Activated CD8-positive, alpha-beta memory T cell treated with anti-CD3 and anti-CD28 coated beads, Interleukin-2, amount 50 U/mL, for 1 hour (primary cell): ENCODE data around the gene C2orf72.
"Not testable (repeated sequence)": the region's sequence is repeated elsewhere in the genome, so short reads cannot be mapped to it uniquely, and the experiment has no call there.

ENCODE experiments used
- DNase-seq: peaks from one replicate; pipeline ENCODE4 v3.0.0-alpha.2; 2020; ENCODE audit errors: extremely low read depth

The C2orf72 gene

DNA sequence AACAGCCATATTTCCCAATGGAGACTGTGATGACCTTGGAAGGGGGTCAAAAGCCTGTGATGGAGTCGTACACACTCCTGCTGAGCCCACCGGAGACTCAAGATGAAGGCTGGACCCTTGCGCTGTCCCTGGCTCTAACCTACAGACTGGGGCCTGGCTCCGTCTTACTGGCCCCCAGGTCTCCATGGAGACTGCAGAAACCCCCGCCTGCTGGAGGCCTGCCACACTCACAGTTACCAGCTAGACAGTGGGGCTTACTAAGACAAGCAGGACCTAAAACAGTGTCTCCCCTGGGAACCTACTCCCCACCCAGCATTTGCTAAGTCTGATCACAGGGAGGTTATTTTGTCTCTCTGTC, 9.6 kb downstream of the C2orf72 start:
- no peak for DNase-seq

DNA sequence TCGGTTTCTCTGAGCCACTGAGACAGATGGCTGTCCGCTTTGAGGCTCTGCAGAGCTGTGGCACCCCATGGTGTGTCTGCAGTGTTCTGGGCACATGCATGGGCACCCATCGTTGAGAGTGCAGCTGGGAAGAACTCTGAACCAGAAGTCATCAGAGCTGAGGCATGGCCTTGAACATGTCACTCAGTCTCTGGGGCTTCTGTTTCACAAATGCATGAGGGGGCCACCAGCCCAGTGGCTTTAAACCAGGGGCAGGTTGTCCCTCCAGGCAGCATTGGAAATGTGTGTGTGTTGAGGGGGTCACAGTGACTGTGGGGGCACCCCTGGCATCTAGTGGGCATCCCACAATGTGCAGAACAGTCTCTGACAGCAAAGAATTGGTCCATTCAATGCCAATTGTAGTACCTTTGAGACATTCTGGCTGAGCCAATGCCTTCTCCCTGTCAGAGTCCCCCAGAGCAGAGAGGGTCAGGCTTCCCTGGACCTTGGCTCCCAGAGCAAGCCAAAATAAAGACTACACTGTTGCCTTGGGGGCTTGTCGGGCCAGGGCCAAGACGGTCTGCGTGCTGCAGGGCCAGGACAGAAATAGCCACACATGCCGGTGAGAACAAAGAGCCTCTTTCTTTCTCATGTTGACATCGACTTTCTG, 10.1 kb downstream of the C2orf72 start:
- DNase-seq: no peak

DNA sequence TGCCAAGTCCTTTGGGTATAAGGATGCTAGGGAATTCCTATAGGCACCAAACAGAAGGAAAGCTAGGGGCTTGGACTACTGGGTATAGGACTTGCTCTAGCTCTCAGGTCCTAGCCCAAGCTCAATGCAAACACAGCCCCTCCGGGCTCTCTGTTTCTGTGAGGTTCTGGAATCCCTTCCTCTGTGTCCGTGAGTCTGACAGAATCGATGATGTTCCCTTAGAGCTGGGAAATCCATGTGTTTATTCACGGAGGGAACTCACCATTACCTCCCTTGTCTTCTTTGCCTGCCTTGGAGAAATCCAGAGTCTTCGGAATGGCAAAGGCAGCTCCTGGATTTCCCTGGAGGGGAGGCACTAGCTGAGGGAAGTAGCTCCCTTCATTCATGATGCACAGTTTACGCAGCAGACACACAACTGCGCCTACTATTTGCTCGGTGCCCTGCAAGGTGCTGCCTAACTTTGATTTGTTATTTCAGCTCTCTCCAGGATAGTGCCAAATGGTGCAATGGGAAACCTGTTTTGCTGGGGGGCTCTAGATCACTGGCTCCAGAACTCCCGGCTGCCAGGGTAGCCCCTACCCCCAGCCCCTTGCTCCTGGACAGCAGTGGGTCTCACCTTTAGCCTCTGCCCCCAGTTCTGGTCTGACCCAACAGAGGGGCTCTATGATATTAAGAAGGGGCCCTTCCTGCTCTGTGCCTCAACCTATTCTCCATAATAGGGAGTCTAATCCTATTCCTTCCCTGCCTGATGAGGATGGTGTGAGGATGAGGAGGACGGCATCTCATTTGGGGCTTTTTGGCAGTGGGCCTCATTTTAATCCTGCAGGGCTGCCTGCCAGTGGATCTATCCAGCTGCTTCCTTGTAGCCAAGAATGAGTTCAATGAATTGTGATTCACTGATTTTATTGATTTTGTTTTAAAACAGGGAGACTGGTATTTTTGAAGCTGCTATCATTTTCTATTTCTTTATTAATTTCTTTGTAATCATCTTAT, 10.9 kb downstream of the C2orf72 start:
- no peak for DNase-seq

DNA sequence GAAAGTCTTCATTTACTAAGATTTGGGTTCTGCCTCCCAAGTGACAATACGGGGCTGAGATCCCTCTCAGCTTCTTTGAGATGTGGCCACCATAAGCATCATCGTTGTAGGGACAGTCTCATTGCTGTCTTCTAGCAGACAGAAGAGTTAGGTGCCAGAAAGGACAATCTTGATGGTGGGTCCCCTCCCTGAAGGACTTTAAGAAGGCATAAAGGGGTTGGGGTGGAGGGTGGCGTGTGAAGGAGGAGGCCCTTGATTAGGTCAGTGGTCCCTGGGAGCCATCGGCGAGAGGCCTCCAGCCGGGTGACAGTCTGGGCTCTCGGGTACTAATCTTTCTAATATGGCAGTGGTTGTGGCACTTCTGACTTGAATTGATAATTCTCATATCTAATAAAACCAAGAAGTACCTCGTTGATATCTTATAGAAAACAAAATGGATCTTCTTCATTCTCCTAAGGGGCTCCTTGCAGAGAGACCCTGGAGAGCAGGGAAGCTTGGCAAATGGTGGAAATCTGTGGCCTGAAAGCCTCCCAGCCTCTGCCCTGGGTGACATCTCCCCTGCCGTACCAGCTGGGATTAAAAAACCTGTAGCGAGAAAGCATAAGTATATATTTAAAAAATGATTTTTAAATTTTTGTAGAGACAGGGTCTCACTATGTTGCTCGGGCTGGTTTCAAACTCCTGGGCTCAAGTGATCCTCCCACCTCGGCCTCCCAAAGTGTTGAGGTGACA, 12.1 kb downstream of the C2orf72 start:
- no peak for DNase-seq

DNA sequence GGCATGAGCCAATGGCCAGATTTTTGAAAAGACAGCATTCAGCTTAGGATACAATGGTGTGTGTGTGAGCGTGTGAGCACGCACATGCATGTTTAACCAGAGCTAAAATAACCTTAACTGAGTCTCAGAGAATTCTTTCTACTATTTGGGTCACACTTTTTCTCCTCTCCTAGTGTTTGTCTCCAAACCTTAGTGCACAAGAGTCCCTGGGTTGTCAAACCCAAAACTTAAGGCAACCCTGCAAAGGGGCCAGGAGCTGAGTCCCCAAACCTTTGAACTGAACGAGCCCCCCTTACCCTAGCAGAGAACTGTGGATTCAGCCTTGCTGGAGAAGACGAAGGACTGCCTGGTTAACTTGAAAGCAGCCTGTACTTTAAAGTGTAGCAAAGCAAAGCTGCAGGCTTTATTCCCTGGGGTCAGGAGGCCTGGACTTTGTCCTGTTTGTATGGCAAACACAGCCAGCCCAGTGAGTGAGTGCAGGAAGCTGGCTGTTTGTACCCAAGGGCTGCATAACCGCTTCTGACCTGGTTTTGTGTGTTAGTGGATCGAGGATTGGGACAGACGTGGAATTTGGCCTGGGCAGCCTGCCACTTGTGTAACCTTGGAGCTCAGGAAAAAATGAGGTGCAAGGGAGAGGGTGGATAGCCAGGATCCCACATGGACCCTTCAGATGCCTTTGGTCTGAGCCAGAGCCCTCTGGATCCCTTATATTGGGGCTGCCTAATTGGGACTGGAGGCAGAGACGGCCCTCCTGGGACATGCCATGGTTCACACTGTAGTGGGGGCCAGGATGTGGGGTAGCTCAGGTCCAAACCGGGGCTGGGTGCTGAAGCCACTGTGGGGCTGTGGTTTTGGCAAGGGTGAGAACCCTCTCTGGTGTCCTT, 12.9 kb downstream of the C2orf72 start:
- no peak for DNase-seq

DNA sequence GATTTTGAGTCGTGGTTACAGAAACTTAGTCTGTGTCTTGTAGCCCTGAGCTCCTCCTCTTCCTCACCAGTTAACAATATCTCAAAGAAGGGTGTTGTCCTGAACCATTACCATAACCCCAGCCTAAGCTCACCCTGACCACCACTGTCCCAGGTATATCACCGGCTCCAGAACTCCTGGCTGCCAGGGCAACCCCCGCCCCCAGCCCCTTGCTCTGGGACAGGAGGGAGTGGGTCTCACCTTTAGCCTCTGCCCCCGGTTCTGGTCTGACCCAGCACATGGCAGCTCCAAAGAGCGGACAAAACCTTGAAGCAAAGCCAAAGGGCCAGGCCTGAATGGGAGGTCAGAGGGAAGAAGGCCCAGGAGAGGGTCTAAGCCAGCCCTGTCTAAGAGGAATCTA, 13.8 kb downstream of the C2orf72 start:
- DNase-seq: no peak

DNA sequence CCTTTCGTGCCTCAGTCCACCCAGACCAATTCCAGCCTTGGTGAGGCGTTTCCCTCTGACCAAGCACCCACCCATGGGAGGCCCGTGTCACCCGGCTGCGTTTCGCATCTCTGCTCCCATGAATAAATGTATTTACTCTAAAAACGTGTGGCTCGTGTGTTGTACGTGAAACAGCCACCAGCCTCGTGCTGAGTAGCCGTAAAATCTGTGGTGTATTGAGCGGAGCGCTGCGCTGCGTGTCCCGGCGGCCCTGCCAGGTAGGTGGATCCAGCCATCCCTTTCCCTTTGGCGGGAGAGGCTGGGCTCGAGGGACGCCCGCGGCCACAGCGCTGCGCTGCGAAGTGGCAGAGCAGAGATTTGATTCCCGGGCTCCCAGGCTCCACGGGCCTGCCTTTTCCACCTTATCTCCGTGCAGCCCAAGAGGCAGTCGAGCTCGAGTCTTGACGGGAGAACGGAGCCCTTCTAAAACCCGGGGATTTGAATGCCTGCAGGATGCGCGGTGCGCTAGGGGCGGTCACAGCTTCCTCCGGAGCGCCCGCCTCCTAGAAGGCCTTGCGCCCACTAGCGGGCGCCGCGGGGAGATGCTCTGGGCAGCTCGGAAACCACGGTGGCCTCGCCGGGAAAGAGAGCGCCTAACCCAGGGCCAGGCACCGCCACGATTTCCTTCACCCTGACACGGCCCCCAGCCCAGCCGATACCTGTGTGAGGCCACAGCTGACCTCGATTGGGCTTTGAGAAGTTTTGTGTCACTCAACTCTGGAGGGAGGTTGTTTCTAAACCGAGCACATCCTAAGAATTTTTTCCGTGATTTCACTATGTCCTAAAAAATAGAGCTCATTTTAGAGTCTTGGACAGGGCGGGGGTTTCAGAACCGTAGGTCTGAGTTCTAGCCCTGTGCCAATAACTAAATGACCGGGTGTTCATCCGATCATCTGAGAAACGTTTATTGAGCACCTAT, 15.4 kb downstream of the C2orf72 start:
- DNase-seq: peak; percentile 40

DNA sequence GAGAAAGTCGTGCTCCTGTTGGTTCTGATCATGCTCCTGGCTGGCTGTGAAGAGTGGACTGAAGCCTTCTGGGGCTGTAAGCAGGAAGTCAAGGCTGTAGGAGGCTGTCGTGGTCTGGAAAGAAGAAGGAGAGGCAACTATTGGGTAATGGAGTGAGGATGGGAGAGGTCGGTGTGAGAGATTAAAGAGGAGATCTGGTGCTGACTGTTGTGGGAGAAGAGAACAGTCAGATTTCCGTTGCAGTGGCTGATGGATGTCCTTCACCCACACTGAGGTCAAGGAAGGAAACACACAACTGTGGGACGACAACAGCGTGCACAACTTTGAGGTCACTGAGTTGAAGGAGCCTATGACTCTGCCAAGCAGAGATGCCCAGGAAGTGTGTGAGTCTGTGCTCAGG, 16.5 kb downstream of the C2orf72 start:
- no peak for DNase-seq

DNA sequence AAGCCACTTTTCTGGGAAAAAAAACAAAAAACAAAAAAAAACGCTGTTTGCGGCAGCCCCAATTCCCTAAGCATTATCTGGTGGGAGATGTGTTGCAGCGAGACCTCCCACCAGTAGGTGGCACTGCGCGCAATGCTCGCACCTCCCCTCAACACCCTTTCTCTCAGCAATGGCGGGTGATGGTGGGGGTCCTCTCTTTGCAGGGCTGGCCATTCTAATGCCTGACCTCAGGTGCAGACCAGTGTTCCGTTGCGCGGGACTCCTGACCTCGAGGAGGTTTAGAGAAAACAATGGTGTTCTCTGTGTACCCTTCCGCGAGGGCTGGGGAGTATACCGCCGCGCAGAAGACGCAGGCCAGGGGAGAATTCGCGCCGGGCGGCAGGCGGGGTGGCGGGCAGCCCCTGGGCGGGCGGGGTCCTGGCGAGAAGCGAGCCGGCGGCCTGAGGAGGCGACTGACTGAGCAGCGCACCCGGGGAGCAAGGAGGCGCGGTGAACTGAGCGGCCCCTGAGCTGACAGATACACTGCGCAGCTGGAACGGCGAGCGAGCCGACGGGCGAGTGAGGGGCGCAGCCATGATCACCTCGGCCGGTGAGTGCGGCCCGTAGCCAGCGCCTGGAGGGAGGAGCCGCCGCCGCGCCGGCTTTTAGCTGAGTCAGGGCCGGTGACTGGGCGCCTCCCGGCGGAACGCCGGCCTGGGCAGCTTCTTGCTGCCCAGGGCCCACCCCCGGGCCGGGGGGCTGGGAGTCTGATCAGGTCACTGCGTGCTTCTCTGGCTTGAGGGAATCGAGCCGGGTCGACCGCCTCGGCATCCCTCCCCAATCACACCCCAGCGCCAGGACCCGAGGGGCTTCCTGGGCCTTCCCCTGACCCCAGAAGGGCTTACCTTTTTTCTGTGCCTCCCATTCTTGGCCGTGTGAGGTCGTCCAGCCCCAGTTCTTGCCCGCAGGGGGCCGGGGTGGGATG, 19.4 kb downstream of the C2orf72 start, which contains the start of gene PSMD1:
Gene PSMD1 (plus strand): TSS at position 415 of the 964 bp plus-strand sequence. CDS start 159 bp downstream, at position 574.
- peak; percentile 74 for DNase-seq

DNA sequence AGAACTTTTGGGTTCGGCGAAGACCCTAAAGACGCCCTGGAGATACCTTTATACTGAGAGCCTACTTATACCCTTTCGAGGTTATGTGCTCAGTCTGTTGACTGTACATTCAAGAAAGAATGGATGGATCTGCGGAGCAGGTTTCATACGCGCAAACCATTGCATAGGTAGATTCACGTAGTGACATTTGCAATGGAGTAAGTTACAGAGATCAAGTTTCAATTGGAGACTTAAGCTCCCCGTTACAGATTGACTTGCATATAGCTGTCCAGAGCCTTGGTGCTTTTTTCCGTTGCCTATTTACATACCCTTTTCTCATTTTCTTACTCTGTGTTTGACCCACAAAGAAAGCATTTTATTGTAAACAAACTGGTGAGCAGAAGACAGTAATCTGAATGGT, 20.3 kb downstream of the C2orf72 start:
- DNase-seq: no peak

DNA sequence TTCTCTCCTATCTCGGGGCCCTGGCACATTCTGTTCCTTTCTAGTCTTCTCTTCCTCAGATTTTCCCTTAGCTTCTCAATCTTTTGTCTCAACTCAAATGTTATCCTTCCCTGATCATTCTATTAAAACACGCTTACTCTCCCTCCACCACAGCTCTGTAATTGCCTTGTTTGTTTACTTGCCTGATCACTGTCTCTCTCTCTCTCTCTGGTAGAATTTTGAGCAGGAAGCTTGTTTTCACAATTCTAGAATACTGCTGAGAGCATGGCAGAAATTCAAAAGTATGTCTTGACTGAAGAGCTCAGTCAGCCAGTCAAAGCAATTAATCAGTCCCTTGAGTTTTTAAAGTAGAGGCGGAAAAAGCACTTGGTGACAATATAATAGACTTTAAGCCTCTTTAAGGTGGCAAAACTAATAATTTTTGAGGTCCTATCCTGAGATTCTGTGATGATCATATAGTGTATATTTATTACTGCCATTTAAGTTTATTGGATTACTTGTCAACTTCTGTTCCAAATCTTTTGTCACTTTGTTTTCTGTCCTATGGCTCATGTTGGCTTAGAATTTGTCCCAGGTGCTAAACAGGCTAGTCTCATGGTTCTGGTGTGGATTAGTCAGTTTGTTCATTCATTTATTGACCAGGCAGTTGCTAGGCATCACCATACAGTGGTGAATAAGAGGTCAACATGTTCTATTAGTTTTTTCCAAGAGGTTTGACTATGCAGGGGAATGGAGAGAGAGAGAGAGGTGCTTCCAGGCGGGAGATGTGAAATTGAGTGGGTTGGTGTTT, 21.6 kb downstream of the C2orf72 start:
- DNase-seq: no peak

DNA sequence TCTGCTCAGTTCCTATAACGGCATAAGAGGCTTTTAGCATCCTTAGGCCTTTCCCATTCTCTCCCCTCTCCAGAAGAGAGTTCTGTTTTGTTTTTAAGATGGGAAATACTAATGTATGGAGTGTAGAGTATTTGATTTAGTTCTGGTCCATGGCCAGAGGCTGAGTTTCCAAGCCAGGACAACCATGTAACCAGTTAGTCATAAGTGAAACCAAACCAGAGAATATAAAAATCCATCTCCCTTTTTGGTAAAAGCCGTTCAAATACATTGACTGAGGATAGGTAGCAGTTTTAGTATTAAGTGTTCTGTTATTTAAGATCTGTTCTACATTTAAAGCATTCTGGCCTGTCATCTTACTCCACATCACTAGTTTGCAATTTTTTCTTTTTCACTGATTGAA, 22.4 kb downstream of the C2orf72 start:
- no peak for DNase-seq

DNA sequence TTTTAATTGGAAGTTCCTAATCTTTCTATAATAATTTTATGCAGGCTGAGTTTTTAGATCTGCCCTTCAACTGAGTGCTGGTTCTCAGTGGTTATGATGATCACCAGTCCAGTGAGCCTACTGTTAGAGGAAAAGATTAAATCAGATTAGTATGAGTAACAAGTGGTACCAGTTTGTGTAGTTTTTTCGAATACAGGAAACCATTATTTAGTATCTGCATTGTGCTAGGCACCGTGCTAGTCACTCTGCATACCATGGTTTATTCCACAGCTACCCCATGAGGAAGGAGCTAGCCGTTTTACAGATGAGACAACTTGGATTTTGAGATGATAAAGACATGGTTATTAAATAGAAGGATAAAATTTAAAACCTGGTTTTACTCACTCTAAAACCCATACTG, 25.5 kb downstream of the C2orf72 start:
- DNase-seq: no peak

DNA sequence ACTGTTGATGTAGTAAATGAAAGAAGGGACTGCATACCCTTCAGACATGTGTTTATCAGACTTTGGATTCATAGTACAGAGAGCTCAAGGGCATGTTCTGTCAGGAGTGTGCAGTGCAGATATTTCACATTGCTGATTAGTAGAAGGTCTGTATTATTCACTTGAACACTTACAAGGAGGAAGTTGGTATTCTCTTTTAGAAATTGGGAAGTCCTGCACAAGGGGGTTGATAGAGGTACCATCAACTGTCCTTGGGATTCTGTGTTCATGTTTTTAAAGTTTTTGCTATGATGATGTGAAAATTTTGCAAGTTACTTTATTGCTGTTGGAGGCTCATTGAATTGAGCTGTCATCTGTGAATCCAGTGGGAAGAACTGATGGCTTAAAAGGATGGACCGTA, 26.0 kb downstream of the C2orf72 start:
- no peak for DNase-seq

DNA sequence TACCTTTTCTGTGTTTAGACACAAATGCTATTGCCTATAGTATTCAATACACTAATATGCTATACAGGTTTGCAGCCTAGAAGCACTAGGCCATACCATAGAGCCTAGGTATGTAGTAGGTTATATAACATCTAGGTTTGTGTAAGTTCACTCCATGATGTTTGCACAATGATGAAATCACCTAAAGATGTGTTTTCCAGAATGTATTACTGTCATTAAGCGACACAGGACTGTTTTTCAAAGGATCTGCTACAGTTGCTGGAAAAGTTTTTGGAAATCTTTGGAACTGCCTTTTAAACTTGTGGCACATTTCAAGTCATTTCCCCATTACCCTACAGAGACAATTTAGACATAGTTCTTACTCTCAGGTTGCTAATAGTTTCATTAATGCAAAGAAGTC, 28.6 kb downstream of the C2orf72 start:
- no peak for DNase-seq

DNA sequence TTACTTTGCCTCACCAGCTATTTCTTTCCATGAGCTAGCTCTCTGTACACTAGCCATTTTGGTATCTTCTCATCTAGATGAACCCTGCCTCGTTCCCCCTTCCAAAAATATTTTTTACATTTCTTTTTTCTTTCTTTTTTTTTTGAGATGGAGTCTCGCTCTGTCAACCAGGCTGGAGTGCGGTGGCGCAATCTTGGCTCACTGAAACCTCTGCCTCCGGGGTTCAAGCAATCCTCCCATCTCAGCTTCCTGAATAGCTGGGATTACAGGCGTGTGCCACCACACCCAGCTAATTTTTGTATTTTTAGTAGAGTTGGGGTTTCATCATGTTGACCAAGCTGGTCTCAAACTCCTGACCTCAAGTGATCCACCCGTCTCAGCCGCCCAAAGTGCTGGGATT, 30.2 kb downstream of the C2orf72 start:
- DNase-seq: not testable (repeated sequence)

DNA sequence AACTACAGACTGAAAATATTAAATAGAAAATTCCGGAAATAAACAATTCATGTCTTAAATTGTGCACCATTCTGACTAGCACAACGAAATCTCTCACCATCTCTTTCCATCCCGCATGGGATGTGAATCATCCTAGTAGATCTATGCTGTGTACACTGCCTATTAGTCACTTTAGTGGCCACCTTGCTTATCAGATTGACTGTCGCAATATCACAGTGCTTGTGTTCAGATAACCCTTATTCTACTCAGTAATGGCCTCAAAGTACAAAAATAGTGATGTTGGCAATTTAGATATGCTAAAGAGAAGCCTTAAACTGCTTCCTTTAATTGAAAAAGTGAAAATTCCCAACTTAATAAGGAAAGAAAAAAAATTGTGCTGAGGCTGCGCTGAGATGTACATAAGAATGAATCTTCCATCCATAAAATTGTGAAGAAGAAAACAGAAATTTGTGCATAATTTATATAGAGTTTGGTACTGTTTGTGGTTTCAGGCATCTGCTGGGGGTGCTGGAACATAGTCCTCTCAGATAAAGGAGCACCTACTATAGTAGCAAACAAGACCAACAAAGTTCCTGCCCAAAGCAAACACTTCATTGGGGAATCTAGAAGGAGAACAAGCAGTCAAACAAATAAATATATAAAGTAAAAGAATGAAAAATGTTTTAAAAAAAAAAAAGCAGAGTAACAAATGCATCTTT, 31.4 kb downstream of the C2orf72 start:
- DNase-seq: no peak
